ENCODE results near the gene CPEB4.

DNA sequence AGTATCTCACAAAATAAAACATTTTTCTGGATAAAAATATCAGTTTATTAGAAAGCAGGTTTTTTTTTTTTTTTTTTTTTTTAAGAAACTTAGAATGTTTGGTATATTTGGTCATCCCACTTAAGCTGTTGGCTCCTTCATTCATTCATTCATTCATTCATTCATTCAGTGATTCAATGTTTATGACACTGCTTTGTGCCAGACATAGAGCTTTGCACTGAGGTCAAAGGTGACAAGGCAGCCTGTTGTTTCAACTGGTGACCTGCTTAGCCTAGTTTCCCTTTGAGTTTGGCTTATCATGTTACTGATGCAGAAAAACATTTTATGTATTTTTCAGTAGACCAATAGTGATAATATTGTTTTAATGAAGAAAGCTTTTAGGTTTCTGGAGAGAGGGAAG is 23.5 kb downstream of the CPEB4 start:
- TF ChIP-seq, protein P1, sequence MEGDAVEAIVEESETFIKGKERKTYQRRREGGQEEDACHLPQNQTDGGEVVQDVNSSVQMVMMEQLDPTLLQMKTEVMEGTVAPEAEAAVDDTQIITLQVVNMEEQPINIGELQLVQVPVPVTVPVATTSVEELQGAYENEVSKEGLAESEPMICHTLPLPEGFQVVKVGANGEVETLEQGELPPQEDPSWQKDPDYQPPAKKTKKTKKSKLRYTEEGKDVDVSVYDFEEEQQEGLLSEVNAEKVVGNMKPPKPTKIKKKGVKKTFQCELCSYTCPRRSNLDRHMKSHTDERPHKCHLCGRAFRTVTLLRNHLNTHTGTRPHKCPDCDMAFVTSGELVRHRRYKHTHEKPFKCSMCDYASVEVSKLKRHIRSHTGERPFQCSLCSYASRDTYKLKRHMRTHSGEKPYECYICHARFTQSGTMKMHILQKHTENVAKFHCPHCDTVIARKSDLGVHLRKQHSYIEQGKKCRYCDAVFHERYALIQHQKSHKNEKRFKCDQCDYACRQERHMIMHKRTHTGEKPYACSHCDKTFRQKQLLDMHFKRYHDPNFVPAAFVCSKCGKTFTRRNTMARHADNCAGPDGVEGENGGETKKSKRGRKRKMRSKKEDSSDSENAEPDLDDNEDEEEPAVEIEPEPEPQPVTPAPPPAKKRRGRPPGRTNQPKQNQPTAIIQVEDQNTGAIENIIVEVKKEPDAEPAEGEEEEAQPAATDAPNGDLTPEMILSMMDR (IDR thresholded peaks at IDR 0.05) = no peak
- no peak for TF ChIP-seq POLR2A (IDR thresholded peaks at IDR 0.05)
